Measurements from ENCODE around the gene STX1B. TPM values are rescaled to one million over a fixed set of nuclear protein-coding genes. Genes with fewer than 3 reads are reported as not detected.
"Not testable (repeated sequence)": the region's sequence is repeated elsewhere in the genome, so short reads cannot be mapped to it uniquely, and the experiment has no call there.

Gene STX1B
- total RNA-seq, 1 experiment from 2014 or later = 0.37 TPM

- DNase-seq (ENCODE audit: low read depth) = not testable (repeated sequence)
Measured at GRCh38 chr16:31013292-31013691, 2.9 kb upstream of the STX1B start.

GRCh38 chr16:31011815-31012214 is 1.4 kb upstream of the STX1B start:
- not testable (repeated sequence) for DNase-seq (ENCODE audit: low read depth)

- no peak for DNase-seq (ENCODE audit: low read depth)
Measured at GRCh38 chr16:31009894-31010584, 399 bp downstream of the STX1B start.

- DNase-seq (ENCODE audit: low read depth) = no peak
Measured at GRCh38 chr16:31009120-31009519, 1.3 kb downstream of the STX1B start.

GRCh38 chr16:31008551-31008950 is 1.9 kb downstream of the STX1B start:
- DNase-seq (ENCODE audit: low read depth) = no peak

GRCh38 chr16:31008149-31008548 is 2.3 kb downstream of the STX1B start:
- DNase-seq (ENCODE audit: low read depth) = peak; percentile 92

- no peak for DNase-seq (ENCODE audit: low read depth)
Measured at GRCh38 chr16:31007684-31008083, 2.8 kb downstream of the STX1B start.

GRCh38 chr16:31006589-31006988 is 3.8 kb downstream of the STX1B start:
- DNase-seq (ENCODE audit: low read depth) = no peak

- DNase-seq (ENCODE audit: low read depth) = no peak
Measured at GRCh38 chr16:31006086-31006385, 4.4 kb downstream of the STX1B start.

GRCh38 chr16:31005350-31006085 is 4.9 kb downstream of the STX1B start:
- DNase-seq (ENCODE audit: low read depth) = no peak

GRCh38 chr16:31004658-31005057 is 5.8 kb downstream of the STX1B start:
- no peak for DNase-seq (ENCODE audit: low read depth)

GRCh38 chr16:31003744-31004143 is 6.7 kb downstream of the STX1B start:
- no peak for DNase-seq (ENCODE audit: low read depth)

GRCh38 chr16:31002862-31003341 is 7.5 kb downstream of the STX1B start:
- DNase-seq (ENCODE audit: low read depth) = no peak

GRCh38 chr16:31002250-31002700 is 8.2 kb downstream of the STX1B start:
- DNase-seq (ENCODE audit: low read depth) = no peak

- no peak for DNase-seq (ENCODE audit: low read depth)
Measured at GRCh38 chr16:31001507-31002249, 8.8 kb downstream of the STX1B start.

GRCh38 chr16:31000671-31001382 is 9.6 kb downstream of the STX1B start:
- no peak for DNase-seq (ENCODE audit: low read depth)

GRCh38 chr16:30998852-30999761 is 11.3 kb downstream of the STX1B start:
- no peak for DNase-seq (ENCODE audit: low read depth)

- DNase-seq (ENCODE audit: low read depth) = peak; percentile 96
Measured at GRCh38 chr16:30997725-30998711, 12.4 kb downstream of the STX1B start.

- peak; percentile 68 for DNase-seq (ENCODE audit: low read depth)
Measured at GRCh38 chr16:30996985-30997724, 13.3 kb downstream of the STX1B start.

All from M059J (cell line).